Keratinocyte (primary cell): ENCODE results near the gene ZNF335. TPM values are rescaled to one million over a fixed set of nuclear protein-coding genes. Genes with fewer than 3 reads are reported as not detected.
A peak's percentile ranks its signal among the peaks of the same experiment; 100 is the strongest.

Experiments used
- DNase-seq: peaks from one replicate; pipeline ENCODE4 v3.0.0-alpha.2; 2011; ENCODE audit warnings: low read depth, missing footprints, low spot score
- FAIRE-seq: peaks from 2 replicates; lab custom pipeline; 2011; peaks lifted over from hg19 to GRCh38; lab: Jason Lieb, UNC
- H2AFZ ChIP-seq: 2 replicates; pipeline ENCODE4 v1.6.0; 2012; ENCODE audit warnings: low read length, control low read depth, inconsistent platforms; ENCODE audit not compliant: control insufficient read depth
- H3K27ac ChIP-seq: 2 replicates; pipeline ENCODE4 v1.5.1; 2011; ENCODE audit warnings: low read length; ENCODE audit not compliant: control insufficient read depth, insufficient read depth
- H3K27me3 ChIP-seq: 3 replicates; pipeline ENCODE4 v1.6.0; 2011; ENCODE audit warnings: low read length; ENCODE audit not compliant: control insufficient read depth, insufficient read depth; ENCODE audit errors: extremely low read depth
- H3K36me3 ChIP-seq, 2 experiments: 2 replicates in 1 of 2; 3 replicates in 1 of 2; pipeline ENCODE4 v1.5.1; 2011; ENCODE audit warnings: low read length in 2 of 2, mild to moderate bottlenecking in 1 of 2; ENCODE audit not compliant: control insufficient read depth in 2 of 2, insufficient read depth in 2 of 2; ENCODE audit errors: extremely low read depth in 1 of 2
- H3K4me1 ChIP-seq: 3 replicates; pipeline ENCODE4 v1.5.1; 2011; ENCODE audit warnings: low read length; ENCODE audit not compliant: control insufficient read depth, insufficient read depth; ENCODE audit errors: extremely low read depth
- H3K4me2 ChIP-seq: 3 replicates; pipeline ENCODE4 v1.6.0; 2011; ENCODE audit warnings: low read depth, low read length; ENCODE audit not compliant: control insufficient read depth, insufficient read depth; ENCODE audit errors: extremely low read depth
- H3K4me3 ChIP-seq, 3 experiments: fragments of 200-600 bp in 1 of 3; sonication (generic) in 1 of 3; 2 replicates in 2 of 3; 3 replicates in 1 of 3; pipeline ENCODE4 v1.5.1; 2011 to 2016; ENCODE audit warnings: low read length in 3 of 3, mild to moderate bottlenecking in 3 of 3, control low read depth in 2 of 3, inconsistent platforms in 1 of 3, low read depth in 1 of 3, mixed read lengths in 1 of 3, mixed run types in 1 of 3, moderate library complexity in 1 of 3; ENCODE audit not compliant: control insufficient read depth in 2 of 3, insufficient read depth in 2 of 3; ENCODE audit errors: extremely low read depth in 1 of 3
- H3K79me2 ChIP-seq: 2 replicates; pipeline ENCODE4 v1.6.0; 2012; ENCODE audit warnings: low read length; ENCODE audit not compliant: control insufficient read depth, insufficient read depth
- H3K9ac ChIP-seq: 3 replicates; pipeline ENCODE4 v1.6.0; 2011; ENCODE audit warnings: low read length; ENCODE audit not compliant: control insufficient read depth, insufficient read depth; ENCODE audit errors: extremely low read depth
- H3K9me1 ChIP-seq: 3 replicates; pipeline ENCODE4 v1.6.0; 2011; ENCODE audit warnings: low read length; ENCODE audit not compliant: control insufficient read depth, insufficient read depth; ENCODE audit errors: extremely low read depth
- H3K9me3 ChIP-seq: 2 replicates; pipeline ENCODE4 v1.5.1; 2012; ENCODE audit warnings: low read depth, low read length; ENCODE audit not compliant: control insufficient read depth
- H4K20me1 ChIP-seq: 3 replicates; pipeline ENCODE4 v1.6.0; 2011; ENCODE audit warnings: low read length; ENCODE audit not compliant: control insufficient read depth, insufficient read depth; ENCODE audit errors: extremely low read depth
- CTCF ChIP-seq, 3 experiments: IDR thresholded peaks in 1 of 3; conservative IDR thresholded peaks in 1 of 3; optimal IDR thresholded peaks in 1 of 3; 2 replicates in 2 of 3; 3 replicates in 1 of 3; pipeline versions ENCODE3 to v1.5.1; 2011; ENCODE audit warnings: low read length in 3 of 3, mild to moderate bottlenecking in 3 of 3, moderate library complexity in 2 of 3, control low read depth in 1 of 3, inconsistent platforms in 1 of 3; ENCODE audit not compliant: insufficient read depth in 2 of 3; ENCODE audit errors: extremely low read depth in 1 of 3
- EZH2 ChIP-seq: IDR thresholded peaks from one replicate; pipeline ENCODE4 v1.6.1; 2012; ENCODE audit warnings: inconsistent platforms, mild to moderate bottlenecking, low read length, moderate library complexity
- dilution Hi-C: fragments of 300-500 bp; cut with MboI; formaldehyde crosslinking; loops from one replicate; pipeline ENCODE4 v1.7.0; 2020; ENCODE audit warnings: low sequenced_read_pairs; ENCODE audit not compliant: extremely low pct_ligation_motif_present
- polyA plus RNA-seq, 5 experiments: library from polyadenylated mRNA; depleted of rRNA in 3 of 5; stranded (reverse) in 3 of 5; stranded (forward) in 1 of 5; unstranded in 1 of 5; fragments of >200 nt; gene quantifications; 1 replicate in 1 of 5; 2 replicates in 3 of 5; 3 replicates in 1 of 5; pipeline versions ENCODE4 v1.2.1 to v1.2.3, GENCODE V29; 2011 to 2012; ENCODE audit warnings: missing spikeins in 2 of 5, low read depth in 1 of 5, low replicate concordance in 1 of 5

Gene ZNF335
- polyA plus RNA-seq, 1 donor (not counting 4 experiments of a cell fraction or from before 2014, with no cell fraction given), result 5.8 TPM

- Histone ChIP-seq H3K4me2 (peak overlapping the region; percentile 67), H3K4me1 (peaks cover 21% of the 10 kb centered on the region), H3K27ac (no peak overlapping the region), H3K27me3 (peaks cover 33% of the 10 kb centered on the region), H3K4me3 (peak overlapping the region in 1 of 3 experiments; percentile 37), H3K9me1 (no peaks in the 10 kb centered on the region), H3K9me3 (no peaks in the 10 kb centered on the region), H4K20me1 (no peaks in the 10 kb centered on the region), H3K36me3 (no peaks in the 10 kb centered on the region), H2AFZ (peak overlapping the region; percentile 58), H3K79me2 (no peaks in the 10 kb centered on the region), H3K9ac (peak overlapping the region; percentile 31)
- DNase-seq (no peak), FAIRE-seq (no peak)
- TF ChIP-seq EZH2 (peak; percentile 73), CTCF (optimal IDR thresholded peaks at IDR 0.05 in 1 of 3, IDR thresholded peaks at IDR 0.05 in 1 of 3, conservative IDR thresholded peaks at IDR 0.05 in 1 of 3; ENCODE audit: extremely low read depth in 1 of 3, insufficient read depth in 2 of 3, low read length in 3 of 3) (no peak)
- dilution Hi-C loops, result no loop called here
Observed at GRCh38 chr20:46010491-46011391, 38.7 kb upstream of the ZNF335 start.

GRCh38 chr20:46009816-46010215 is 37.8 kb upstream of the ZNF335 start:
- no peak overlapping the region for H3K27ac ChIP-seq
- H3K27me3 ChIP-seq, result peaks cover 33% of the 10 kb centered on the region
- no peaks in the 10 kb centered on the region for H3K36me3 ChIP-seq
- H3K4me2 ChIP-seq, result no peak overlapping the region
- H3K4me1 ChIP-seq, result peaks cover 29% of the 10 kb centered on the region
- H3K4me3 ChIP-seq, result no peak overlapping the region
- no peak for FAIRE-seq
- no peaks in the 10 kb centered on the region for H3K9me3 ChIP-seq
- no peaks in the 10 kb centered on the region for H3K9me1 ChIP-seq
- DNase-seq, result no peak
- dilution Hi-C loops, result no loop called here
- H4K20me1 ChIP-seq, result no peaks in the 10 kb centered on the region
- no peak overlapping the region for H2AFZ ChIP-seq
- H3K9ac ChIP-seq, result no peak overlapping the region
- no peak for TF ChIP-seq EZH2
- no peak for TF ChIP-seq CTCF (optimal IDR thresholded peaks at IDR 0.05 in 1 of 3, IDR thresholded peaks at IDR 0.05 in 1 of 3, conservative IDR thresholded peaks at IDR 0.05 in 1 of 3; ENCODE audit: extremely low read depth in 1 of 3, insufficient read depth in 2 of 3, low read length in 3 of 3)
- no peaks in the 10 kb centered on the region for H3K79me2 ChIP-seq
